SK-N-SH (cell line): ENCODE results near the gene VDR.

Experiments used
- CTCF ChIP-seq: fragments of 200-600 bp; sonication (generic); IDR thresholded peaks from 2 replicates; pipeline ENCODE4 v1.6.1; 2017; ENCODE audit warnings: antibody characterized with exemption, mild to moderate bottlenecking, moderate library complexity
- EZH2phosphoT487 ChIP-seq: fragments of 200-600 bp; sonication (generic); IDR thresholded peaks from 2 replicates; pipeline ENCODE4 v1.6.1; 2017; ENCODE audit warnings: low read depth, mixed run types, mild to moderate bottlenecking, antibody characterized with exemption, moderate library complexity, borderline replicate concordance
- FOXM1 ChIP-seq: IDR thresholded peaks from 2 replicates; pipeline ENCODE4 v1.4.0; 2012; ENCODE audit warnings: low read depth, mild to moderate bottlenecking
- MAX ChIP-seq: IDR thresholded peaks from 2 replicates; pipeline ENCODE4 v1.4.0; 2012; ENCODE audit warnings: low read depth
- MXI1 ChIP-seq: IDR thresholded peaks from 2 replicates; pipeline ENCODE4 v1.6.1; 2012; ENCODE audit warnings: mild to moderate bottlenecking, low read depth, low read length, improper control_type of control experiment
- NRF1 ChIP-seq: IDR thresholded peaks from 2 replicates; pipeline ENCODE4 v1.6.1; 2012; ENCODE audit warnings: low read depth, mild to moderate bottlenecking, low read length
- RXRA ChIP-seq: IDR thresholded peaks from 2 replicates; pipeline ENCODE4 v1.4.0; 2012; ENCODE audit warnings: low read depth, mild to moderate bottlenecking, borderline replicate concordance
- SIN3A ChIP-seq: IDR thresholded peaks from 2 replicates; pipeline ENCODE4 v1.6.1; 2012; ENCODE audit warnings: low read depth, mild to moderate bottlenecking, low read length, moderate library complexity, borderline replicate concordance
- TCF12 ChIP-seq: IDR thresholded peaks from 2 replicates; pipeline ENCODE4 v1.4.0; 2012
- TF ChIP-seq, protein P1 (sequence below): IDR thresholded peaks from 2 replicates; pipeline ENCODE4 v1.6.1; 2012; ENCODE audit warnings: mild to moderate bottlenecking, low read depth, low read length, moderate library complexity
- TF ChIP-seq, protein P2 (sequence below): fragments of 150-350 bp; IDR thresholded peaks from 2 replicates; pipeline ENCODE4 v1.6.1; 2017; ENCODE audit warnings: antibody characterized with exemption, low read length, low read depth, borderline replicate concordance

DNA sequence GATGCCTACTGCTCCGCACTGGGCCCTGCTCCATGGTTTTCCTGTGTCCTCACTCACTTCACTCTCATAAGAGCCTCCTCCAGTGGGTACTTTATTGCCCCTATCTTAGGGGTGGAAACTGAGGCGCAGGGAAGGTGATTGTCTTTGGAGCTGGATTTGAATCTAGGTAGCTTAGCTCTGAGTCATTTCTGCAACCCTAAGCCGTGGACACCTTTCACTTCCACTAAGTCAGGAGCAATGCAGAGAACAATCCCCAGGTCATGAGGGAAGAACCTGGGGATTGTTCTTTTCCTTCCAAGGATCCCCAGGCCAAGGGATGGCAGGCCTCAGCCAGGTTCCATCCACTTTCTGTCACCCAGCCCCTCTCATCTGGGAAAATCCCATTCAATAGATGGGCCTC lies 20.3 kb downstream of the VDR start:
- TF ChIP-seq MXI1 = no peak
- TF ChIP-seq CTCF = no peak
- TF ChIP-seq MAX = no peak
- TF ChIP-seq SIN3A = no peak
- TF ChIP-seq RXRA = no peak
- no peak for TF ChIP-seq EZH2phosphoT487
- TF ChIP-seq TCF12 = no peak
- no peak for TF ChIP-seq NRF1
- TF ChIP-seq, protein P1, sequence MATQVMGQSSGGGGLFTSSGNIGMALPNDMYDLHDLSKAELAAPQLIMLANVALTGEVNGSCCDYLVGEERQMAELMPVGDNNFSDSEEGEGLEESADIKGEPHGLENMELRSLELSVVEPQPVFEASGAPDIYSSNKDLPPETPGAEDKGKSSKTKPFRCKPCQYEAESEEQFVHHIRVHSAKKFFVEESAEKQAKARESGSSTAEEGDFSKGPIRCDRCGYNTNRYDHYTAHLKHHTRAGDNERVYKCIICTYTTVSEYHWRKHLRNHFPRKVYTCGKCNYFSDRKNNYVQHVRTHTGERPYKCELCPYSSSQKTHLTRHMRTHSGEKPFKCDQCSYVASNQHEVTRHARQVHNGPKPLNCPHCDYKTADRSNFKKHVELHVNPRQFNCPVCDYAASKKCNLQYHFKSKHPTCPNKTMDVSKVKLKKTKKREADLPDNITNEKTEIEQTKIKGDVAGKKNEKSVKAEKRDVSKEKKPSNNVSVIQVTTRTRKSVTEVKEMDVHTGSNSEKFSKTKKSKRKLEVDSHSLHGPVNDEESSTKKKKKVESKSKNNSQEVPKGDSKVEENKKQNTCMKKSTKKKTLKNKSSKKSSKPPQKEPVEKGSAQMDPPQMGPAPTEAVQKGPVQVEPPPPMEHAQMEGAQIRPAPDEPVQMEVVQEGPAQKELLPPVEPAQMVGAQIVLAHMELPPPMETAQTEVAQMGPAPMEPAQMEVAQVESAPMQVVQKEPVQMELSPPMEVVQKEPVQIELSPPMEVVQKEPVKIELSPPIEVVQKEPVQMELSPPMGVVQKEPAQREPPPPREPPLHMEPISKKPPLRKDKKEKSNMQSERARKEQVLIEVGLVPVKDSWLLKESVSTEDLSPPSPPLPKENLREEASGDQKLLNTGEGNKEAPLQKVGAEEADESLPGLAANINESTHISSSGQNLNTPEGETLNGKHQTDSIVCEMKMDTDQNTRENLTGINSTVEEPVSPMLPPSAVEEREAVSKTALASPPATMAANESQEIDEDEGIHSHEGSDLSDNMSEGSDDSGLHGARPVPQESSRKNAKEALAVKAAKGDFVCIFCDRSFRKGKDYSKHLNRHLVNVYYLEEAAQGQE = no peak
- TF ChIP-seq, protein P2, sequence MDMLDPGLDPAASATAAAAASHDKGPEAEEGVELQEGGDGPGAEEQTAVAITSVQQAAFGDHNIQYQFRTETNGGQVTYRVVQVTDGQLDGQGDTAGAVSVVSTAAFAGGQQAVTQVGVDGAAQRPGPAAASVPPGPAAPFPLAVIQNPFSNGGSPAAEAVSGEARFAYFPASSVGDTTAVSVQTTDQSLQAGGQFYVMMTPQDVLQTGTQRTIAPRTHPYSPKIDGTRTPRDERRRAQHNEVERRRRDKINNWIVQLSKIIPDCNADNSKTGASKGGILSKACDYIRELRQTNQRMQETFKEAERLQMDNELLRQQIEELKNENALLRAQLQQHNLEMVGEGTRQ = no peak
- no peak for TF ChIP-seq FOXM1
